ENCODE measurements around the gene PCSK6.

PCSK6 gene

GRCh38 chr15:101497017-101497416, 7.5 kb upstream of the PCSK6 start:
- Histone ChIP-seq H3K9ac (ENCODE audit: low read length) (no peak overlapping the region), H3F3A (ENCODE audit: insufficient read depth, low read length) (no peaks in the 10 kb centered on the region), H3K4me2 (ENCODE audit: low read depth, low read length) (no peak overlapping the region), H3K27ac (ENCODE audit: low read length) (no peak overlapping the region), H3K36me3 (replicated peaks; ENCODE audit: insufficient read depth, low read length) (no peaks in the 10 kb centered on the region), H3K9me3 (replicated peaks; ENCODE audit: insufficient read depth, low read length) (no peaks in the 10 kb centered on the region), H3K9me2 (replicated peaks; ENCODE audit: insufficient read depth, low read length) (no peaks in the 10 kb centered on the region), H2AFZ (ENCODE audit: low read length) (no peak overlapping the region), H3K4me1 (ENCODE audit: low read length) (peaks cover 18% of the 10 kb centered on the region), H3K79me2 (ENCODE audit: low read length) (no peaks in the 10 kb centered on the region), H3K27me3 (replicated peaks; ENCODE audit: insufficient read depth, low read length) (no peaks in the 10 kb centered on the region), H4K20me1 (ENCODE audit: insufficient read depth, low read length) (no peaks in the 10 kb centered on the region), H3K4me3 (ENCODE audit: low read length) (no peak overlapping the region)
- no peak for DNase-seq
- TF ChIP-seq EZH2phosphoT487 (IDR thresholded peaks at IDR 0.05; ENCODE audit: low read length) (no peak), EZH2 (optimal IDR thresholded peaks at IDR 0.05; ENCODE audit: low read depth, low read length) (no peak), CTCF (IDR thresholded peaks at IDR 0.05; ENCODE audit: low read length) (no peak)

GRCh38 chr15:101496198-101496986, 6.9 kb upstream of the PCSK6 start:
- no peak for TF ChIP-seq CTCF (IDR thresholded peaks at IDR 0.05; ENCODE audit: low read length)
- TF ChIP-seq EZH2phosphoT487 (IDR thresholded peaks at IDR 0.05; ENCODE audit: low read length): no peak
- TF ChIP-seq EZH2 (optimal IDR thresholded peaks at IDR 0.05; ENCODE audit: low read depth, low read length): no peak
- Histone ChIP-seq H3K9me2 (replicated peaks; ENCODE audit: insufficient read depth, low read length) (no peaks in the 10 kb centered on the region), H3K36me3 (replicated peaks; ENCODE audit: insufficient read depth, low read length) (no peaks in the 10 kb centered on the region), H3K4me1 (ENCODE audit: low read length) (peaks cover 18% of the 10 kb centered on the region), H3K4me3 (ENCODE audit: low read length) (no peak overlapping the region), H3K9ac (ENCODE audit: low read length) (no peak overlapping the region), H3K4me2 (ENCODE audit: low read depth, low read length) (no peak overlapping the region), H3K27me3 (replicated peaks; ENCODE audit: insufficient read depth, low read length) (no peaks in the 10 kb centered on the region; the same call in 1 of the 2 replicates), H3F3A (ENCODE audit: insufficient read depth, low read length) (no peaks in the 10 kb centered on the region), H2AFZ (ENCODE audit: low read length) (peak overlapping the region; percentile 14; the same call in 1 of the 2 replicates), H3K9me3 (replicated peaks; ENCODE audit: insufficient read depth, low read length) (no peaks in the 10 kb centered on the region), H3K79me2 (ENCODE audit: low read length) (no peaks in the 10 kb centered on the region), H4K20me1 (ENCODE audit: insufficient read depth, low read length) (no peaks in the 10 kb centered on the region), H3K27ac (ENCODE audit: low read length) (no peak overlapping the region)
- no peak for DNase-seq

GRCh38 chr15:101495334-101496197, 6.1 kb upstream of the PCSK6 start:
- Histone ChIP-seq H3K79me2 (ENCODE audit: low read length) (no peaks in the 10 kb centered on the region), H3K4me1 (ENCODE audit: low read length) (peaks cover 11% of the 10 kb centered on the region), H3K9me2 (replicated peaks; ENCODE audit: insufficient read depth, low read length) (no peaks in the 10 kb centered on the region), H2AFZ (ENCODE audit: low read length) (no peak overlapping the region), H3K9me3 (replicated peaks; ENCODE audit: insufficient read depth, low read length) (no peaks in the 10 kb centered on the region), H3K4me3 (ENCODE audit: low read length) (no peak overlapping the region), H3K36me3 (replicated peaks; ENCODE audit: insufficient read depth, low read length) (no peaks in the 10 kb centered on the region), H4K20me1 (ENCODE audit: insufficient read depth, low read length) (no peaks in the 10 kb centered on the region), H3K9ac (ENCODE audit: low read length) (no peak overlapping the region), H3K4me2 (ENCODE audit: low read depth, low read length) (no peak overlapping the region), H3F3A (ENCODE audit: insufficient read depth, low read length) (no peaks in the 10 kb centered on the region), H3K27me3 (replicated peaks; ENCODE audit: insufficient read depth, low read length) (no peaks in the 10 kb centered on the region; the same call in 1 of the 2 replicates), H3K27ac (ENCODE audit: low read length) (no peak overlapping the region)
- TF ChIP-seq EZH2phosphoT487 (IDR thresholded peaks at IDR 0.05; ENCODE audit: low read length) (no peak), EZH2 (optimal IDR thresholded peaks at IDR 0.05; ENCODE audit: low read depth, low read length) (no peak), CTCF (IDR thresholded peaks at IDR 0.05; ENCODE audit: low read length) (no peak)
- no peak for DNase-seq

Data from MM.1S (cell line).